ENCODE measurements around the gene PPFIBP2.
"Not testable (repeated sequence)": the region's sequence is repeated elsewhere in the genome, so short reads cannot be mapped to it uniquely, and the experiment has no call there.

The PPFIBP2 gene

DNA sequence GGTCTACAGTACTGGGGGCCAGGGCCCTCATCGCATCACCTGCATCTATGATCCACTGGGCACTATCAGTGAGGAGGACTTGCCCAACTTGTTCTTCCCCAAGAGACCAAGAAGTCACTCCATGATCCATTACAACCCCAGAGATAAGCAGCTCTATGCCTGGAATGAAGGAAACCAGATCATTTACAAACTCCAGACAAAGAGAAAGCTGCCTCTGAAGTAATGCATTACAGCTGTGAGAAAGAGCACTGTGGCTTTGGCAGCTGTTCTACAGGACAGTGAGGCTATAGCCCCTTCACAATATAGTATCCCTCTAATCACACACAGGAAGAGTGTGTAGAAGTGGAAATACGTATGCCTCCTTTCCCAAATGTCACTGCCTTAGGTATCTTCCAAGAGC, 3.8 kb upstream of the PPFIBP2 start:
- H3K4me3 ChIP-seq (ENCODE audit: low read length): no peak overlapping the region
- DNase-seq (ENCODE audit: low read depth): no peak
- no peak for TF ChIP-seq CTCF (conservative IDR thresholded peaks at IDR 0.05; ENCODE audit: low read depth, low read length)

DNA sequence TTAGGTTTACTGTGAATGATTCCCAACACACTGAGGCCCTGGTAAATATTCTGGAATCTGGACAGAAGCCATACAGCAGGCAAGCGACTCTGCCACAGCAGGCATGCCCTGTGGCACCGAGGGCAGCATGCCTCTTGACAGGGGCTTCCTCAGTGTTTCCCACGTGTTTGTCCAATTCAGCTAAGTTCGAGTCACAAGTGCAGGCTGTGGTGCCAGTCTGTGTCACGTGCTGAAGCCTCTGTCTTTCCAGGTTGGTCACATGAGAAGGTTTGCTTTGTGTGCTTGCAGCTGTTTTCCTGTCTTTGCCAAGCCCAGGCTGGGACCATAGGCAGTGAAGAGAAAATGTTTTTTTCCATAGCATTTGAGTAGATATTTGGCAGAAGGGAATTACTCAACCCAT, 2.4 kb upstream of the PPFIBP2 start:
- TF ChIP-seq CTCF (conservative IDR thresholded peaks at IDR 0.05; ENCODE audit: low read depth, low read length): no peak
- DNase-seq (ENCODE audit: low read depth): peak; percentile 58
- H3K4me3 ChIP-seq (ENCODE audit: low read length): no peak overlapping the region

DNA sequence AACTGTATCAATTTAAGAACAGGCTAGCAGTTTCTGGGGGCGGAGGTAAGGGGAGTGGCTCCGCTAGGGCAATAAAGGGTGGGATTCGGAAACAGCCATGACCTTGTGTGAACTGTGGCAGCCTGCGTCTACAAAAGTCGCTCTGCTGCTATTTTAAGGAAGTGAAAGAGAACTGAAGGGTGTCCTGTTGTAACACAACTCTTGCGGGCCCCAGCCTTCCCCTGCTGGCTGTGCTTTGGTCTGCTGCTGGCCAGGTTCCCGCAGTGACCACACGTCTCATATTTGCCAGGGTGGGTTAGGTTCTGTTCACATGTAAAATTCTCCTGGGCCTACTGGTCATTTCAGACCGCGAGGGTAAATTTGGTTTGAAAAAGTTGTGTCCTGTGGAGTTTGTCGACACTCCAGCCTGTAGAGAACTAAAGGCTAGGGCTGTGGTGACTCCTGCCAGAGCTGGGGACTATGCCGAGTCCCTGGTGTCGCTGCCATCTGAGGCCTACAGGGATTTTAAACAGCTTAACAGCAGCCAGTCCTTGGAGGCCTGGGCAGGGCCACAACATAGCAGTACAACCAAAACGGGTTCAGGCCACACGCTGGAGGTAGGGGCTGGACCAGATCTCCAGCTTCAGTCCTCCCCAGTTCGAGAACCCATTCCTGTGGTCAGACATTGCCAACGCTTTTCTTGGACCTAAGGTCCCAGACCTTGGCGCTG, 1.1 kb upstream of the PPFIBP2 start:
- H3K4me3 ChIP-seq (ENCODE audit: low read length): peak overlapping the region; percentile 79
- peak; percentile 16 for TF ChIP-seq CTCF (conservative IDR thresholded peaks at IDR 0.05; ENCODE audit: low read depth, low read length)
- DNase-seq (ENCODE audit: low read depth): no peak

DNA sequence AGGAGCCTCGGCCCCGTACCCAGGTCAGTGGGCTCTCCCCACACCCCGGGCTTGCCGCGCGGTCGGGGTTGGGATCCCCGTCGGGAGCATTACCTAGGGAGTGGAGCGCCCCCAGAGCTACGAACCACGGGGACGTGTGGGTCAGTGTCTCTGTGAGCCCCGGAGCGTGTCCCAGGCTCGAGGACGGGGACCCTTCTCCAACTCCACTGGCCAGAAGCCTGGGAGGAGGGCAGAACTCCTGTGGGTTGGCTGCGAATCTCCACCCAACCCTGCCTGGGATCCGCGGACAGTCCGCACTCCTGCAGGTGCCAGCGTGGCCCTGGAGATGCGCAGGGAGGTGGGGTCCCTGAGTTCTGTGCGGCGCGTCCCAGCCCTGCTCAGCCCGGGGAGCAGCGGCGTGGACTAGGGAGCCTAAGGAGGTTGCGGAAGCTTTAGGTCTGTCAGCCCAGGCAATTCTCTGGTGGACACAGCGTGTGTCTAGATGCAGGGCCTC, 346 bp downstream of the PPFIBP2 start:
- peak overlapping the region; percentile 79 for H3K4me3 ChIP-seq (ENCODE audit: low read length)
- TF ChIP-seq CTCF (conservative IDR thresholded peaks at IDR 0.05; ENCODE audit: low read depth, low read length): peak; percentile 2
- no peak for DNase-seq (ENCODE audit: low read depth)

- TF ChIP-seq CTCF (conservative IDR thresholded peaks at IDR 0.05; ENCODE audit: low read depth, low read length): no peak
- H3K4me3 ChIP-seq (ENCODE audit: low read length): peak overlapping the region; percentile 79
- DNase-seq (ENCODE audit: low read depth): no peak
Observed at GRCh38 chr11:7515447-7515886, 1.7 kb downstream of the PPFIBP2 start.

GRCh38 chr11:7516475-7516874, 2.7 kb downstream of the PPFIBP2 start:
- DNase-seq (ENCODE audit: low read depth): no peak
- H3K4me3 ChIP-seq (ENCODE audit: low read length): no peak overlapping the region
- no peak for TF ChIP-seq CTCF (conservative IDR thresholded peaks at IDR 0.05; ENCODE audit: low read depth, low read length)

- not testable (repeated sequence) for H3K4me3 ChIP-seq (ENCODE audit: low read length); DNase-seq (ENCODE audit: low read depth)
Observed at GRCh38 chr11:7517743-7518142, 3.9 kb downstream of the PPFIBP2 start.
